ENCODE data around the gene PCDHGA4.
"Not testable (repeated sequence)": the region's sequence is repeated elsewhere in the genome, so short reads cannot be mapped to it uniquely, and the experiment has no call there.

PCDHGA4 gene

GRCh38 chr5:141384471-141385267, 29.8 kb downstream of the PCDHGA4 start:
- DNase-seq = no peak

GRCh38 chr5:141387557-141388311, 32.9 kb downstream of the PCDHGA4 start, which contains the start of gene PCDHGB4:
Gene PCDHGB4 (plus strand): TSS chr5:141387698. CDS start chr5:141387885, 187 bp downstream.
- not testable (repeated sequence) for DNase-seq

DNA sequence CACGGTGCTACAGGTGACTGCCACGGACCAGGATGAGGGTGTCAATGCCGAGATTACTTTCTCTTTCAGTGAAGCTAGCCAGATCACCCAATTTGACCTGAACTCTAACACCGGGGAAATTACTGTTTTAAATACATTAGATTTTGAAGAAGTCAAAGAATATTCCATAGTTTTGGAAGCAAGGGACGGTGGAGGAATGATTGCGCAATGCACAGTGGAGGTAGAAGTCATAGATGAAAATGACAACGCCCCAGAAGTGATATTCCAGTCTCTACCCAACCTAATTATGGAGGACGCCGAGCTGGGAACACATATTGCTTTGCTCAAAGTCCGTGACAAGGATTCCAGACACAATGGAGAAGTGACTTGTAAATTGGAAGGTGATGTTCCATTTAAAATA, 33.8 kb downstream of the PCDHGA4 start:
- no peak for DNase-seq

DNA sequence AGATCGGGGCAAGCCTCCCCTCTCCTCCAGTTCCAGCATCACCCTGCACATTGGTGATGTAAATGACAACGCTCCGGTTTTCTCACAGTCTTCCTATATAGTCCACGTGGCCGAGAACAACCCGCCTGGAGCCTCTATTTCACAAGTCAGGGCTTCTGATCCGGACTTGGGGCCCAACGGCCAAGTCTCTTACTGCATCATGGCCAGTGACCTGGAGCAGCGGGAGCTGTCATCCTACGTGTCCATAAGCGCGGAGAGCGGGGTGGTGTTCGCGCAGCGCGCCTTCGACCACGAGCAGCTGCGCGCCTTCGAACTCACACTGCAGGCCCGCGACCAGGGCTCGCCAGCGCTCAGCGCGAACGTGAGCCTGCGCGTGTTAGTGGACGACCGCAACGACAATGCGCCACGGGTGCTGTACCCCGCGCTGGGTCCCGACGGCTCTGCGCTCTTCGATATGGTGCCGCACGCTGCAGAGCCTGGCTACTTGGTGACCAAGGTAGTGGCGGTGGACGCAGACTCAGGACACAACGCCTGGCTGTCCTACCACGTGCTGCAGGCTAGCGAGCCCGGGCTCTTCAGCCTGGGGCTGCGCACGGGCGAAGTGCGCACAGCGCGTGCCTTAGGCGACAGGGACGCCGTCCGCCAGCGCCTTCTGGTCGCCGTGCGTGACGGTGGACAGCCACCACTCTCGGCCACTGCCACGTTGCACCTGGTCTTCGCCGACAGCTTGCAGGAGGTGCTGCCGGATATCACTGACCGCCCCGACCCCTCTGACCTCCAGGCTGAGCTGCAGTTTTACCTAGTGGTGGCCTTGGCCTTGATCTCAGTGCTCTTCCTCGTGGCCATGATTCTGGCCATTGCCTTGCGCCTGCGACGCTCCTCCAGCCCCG, 34.6 kb downstream of the PCDHGA4 start:
- DNase-seq = no peak

- no peak for DNase-seq
Observed at GRCh38 chr5:141392429-141393198, 37.8 kb downstream of the PCDHGA4 start, which contains the start of gene PCDHGA8. Gene PCDHGA8 (plus strand): TSS chr5:141392633. CDS start chr5:141392814, 181 bp downstream.

DNA sequence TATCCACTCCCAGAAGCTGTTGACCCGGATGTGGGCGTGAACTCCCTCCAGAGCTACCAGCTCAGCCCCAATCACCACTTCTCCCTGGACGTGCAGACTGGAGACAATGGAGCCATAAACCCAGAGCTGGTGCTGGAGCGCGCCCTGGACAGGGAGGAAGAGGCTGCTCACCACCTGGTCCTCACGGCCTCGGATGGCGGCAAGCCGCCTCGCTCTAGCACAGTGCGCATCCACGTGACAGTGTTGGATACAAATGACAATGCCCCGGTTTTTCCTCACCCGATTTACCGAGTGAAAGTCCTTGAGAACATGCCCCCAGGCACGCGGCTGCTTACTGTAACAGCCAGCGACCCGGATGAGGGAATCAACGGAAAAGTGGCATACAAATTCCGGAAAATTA, 38.4 kb downstream of the PCDHGA4 start:
- DNase-seq = no peak

DNA sequence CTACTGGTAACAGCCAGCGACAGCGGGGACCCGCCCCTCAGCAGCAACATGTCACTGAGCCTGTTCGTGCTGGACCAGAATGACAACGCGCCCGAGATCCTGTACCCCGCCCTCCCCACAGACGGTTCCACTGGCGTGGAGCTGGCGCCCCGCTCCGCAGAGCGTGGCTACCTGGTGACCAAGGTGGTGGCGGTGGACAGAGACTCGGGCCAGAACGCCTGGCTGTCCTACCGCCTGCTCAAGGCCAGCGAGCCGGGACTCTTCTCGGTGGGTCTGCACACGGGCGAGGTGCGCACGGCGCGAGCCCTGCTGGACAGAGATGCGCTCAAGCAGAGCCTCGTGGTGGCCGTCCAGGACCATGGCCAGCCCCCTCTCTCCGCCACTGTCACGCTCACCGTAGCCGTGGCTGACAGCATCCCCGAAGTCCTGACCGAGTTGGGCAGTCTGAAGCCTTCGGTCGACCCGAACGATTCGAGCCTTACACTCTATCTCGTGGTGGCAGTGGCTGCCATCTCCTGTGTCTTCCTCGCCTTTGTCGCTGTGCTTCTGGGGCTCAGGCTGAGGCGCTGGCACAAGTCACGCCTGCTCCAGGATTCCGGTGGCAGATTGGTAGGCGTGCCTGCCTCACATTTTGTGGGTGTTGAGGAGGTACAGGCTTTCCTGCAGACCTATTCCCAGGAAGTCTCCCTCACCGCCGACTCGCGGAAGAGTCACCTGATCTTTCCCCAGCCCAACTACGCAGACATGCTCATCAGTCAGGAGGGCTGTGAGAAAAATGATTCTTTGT, 39.8 kb downstream of the PCDHGA4 start:
- not testable (repeated sequence) for DNase-seq

GRCh38 chr5:141397756-141398551, 43.1 kb downstream of the PCDHGA4 start, which contains the start of gene PCDHGB5:
Gene PCDHGB5 (plus strand): TSS chr5:141397947. CDS start chr5:141398128, 181 bp downstream.
- not testable (repeated sequence) for DNase-seq

DNA sequence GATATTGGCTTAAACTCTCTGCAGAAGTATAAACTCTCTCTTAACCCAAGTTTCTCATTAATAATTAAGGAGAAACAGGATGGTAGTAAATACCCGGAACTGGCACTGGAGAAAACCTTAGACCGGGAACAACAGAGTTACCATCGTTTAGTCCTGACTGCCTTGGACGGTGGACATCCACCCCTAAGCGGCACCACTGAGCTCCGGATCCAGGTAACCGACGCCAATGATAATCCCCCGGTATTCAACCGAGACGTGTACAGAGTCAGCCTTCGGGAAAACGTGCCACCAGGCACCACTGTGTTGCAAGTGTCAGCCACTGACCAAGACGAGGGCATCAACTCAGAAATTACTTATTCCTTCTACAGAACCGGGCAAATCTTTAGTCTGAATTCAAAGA, 43.8 kb downstream of the PCDHGA4 start:
- DNase-seq = no peak

DNA sequence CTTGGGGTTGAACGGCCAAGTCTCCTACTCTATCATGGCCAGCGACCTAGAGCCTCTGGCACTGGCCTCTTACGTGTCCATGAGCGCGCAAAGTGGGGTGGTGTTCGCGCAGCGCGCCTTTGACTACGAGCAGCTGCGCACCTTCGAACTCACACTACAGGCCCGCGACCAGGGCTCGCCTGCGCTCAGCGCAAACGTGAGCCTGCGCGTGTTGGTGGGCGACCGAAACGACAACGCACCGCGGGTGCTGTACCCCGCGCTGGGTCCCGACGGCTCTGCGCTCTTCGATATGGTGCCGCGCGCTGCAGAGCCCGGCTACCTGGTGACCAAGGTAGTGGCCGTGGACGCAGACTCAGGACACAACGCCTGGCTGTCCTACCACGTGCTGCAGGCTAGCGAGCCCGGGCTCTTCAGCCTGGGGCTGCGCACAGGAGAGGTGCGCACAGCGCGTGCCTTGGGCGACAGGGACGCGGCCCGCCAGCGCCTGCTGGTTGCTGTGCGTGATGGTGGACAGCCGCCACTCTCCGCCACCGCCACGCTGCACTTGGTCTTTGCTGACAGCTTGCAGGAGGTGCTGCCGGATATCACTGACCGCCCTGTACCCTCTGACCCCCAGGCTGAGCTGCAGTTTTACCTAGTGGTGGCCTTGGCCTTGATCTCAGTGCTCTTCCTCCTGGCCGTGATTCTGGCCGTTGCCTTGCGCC, 44.9 kb downstream of the PCDHGA4 start:
- DNase-seq = no peak

DNA sequence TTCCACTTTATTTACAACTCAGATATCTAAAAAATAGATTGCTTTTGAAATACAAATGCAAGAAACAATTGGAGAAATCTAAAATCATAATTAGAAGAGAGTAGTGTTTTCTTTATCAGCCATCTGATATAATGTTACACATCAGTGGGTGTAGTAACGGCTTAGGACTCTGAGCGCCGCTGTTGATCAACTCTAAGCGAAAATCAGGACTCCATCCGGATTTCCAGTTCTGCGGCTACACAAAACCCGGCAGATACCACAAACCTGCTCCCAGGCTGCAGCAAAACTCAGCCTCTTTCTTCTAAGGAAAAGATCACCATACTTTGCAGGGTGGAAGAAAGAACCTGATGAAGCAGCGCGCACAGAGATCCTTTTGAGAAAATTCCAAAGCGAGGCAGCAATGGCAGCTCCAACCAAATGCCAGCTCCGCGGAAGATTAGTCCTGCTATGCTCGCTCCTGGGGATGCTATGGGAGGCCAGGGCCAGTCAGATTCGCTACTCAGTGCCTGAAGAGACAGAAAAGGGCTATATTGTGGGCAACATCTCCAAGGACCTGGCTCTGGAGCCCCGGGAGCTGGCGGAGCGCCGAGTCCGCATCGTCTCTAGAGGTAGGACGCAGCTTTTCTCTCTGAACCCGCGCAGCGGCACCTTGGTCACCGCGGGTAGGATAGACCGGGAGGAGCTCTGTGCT, 47.9 kb downstream of the PCDHGA4 start, which contains the start of gene PCDHGA9:
Gene PCDHGA9, plus strand, starts transcription at position 226 of the 691 bp plus-strand sequence. Its CDS starts 175 bp downstream, at position 401.
- DNase-seq = no peak

GRCh38 chr5:141403387-141403786, 48.6 kb downstream of the PCDHGA4 start:
- DNase-seq = no peak

All from NCI-H1105 (cell line).